ENCODE results near the gene ARHGEF40. TPM values are rescaled to one million over a fixed set of nuclear protein-coding genes. Genes with fewer than 3 reads are reported as not detected.

Gene ARHGEF40
- total RNA-seq, 1 experiment from 2014 or later = 74.2 TPM

GRCh38 chr14:21075719-21076437, 5.8 kb downstream of the ARHGEF40 start (continued):
- TF ChIP-seq ZNF512 (CRISPR knock-in tag; IDR thresholded peaks at IDR 0.05; ENCODE audit: borderline replicate concordance) (no peak), AFF4 (CRISPR knock-in tag; IDR thresholded peaks at IDR 0.05; ENCODE audit: borderline replicate concordance) (no peak), E2F1 (CRISPR knock-in tag; IDR thresholded peaks at IDR 0.05) (no peak)

- no peak for DNase-seq (ENCODE audit: low spot score)
- ChIA-PET CTCF (interaction anchor here (1.1 to 2.5 kb wide), 2 partner anchors 13 to 27 kb away, joined by 3 to 9 read pairs; no protein-coding TSS in a partner anchor), POLR2A (interaction anchor here (1.2 kb wide), 1 partner anchor 10 kb away, joined by 3 read pairs; no protein-coding TSS in a partner anchor)
- Mint-ChIP-seq H3K36me3 (peaks cover 72% of the 10 kb centered on the region), H3K27ac (no peak overlapping the region), H3K27me3 (ENCODE audit: low read depth) (no peaks in the 10 kb centered on the region), H3K4me3 (no peak overlapping the region), H3K4me1 (peaks cover 5% of the 10 kb centered on the region), H3K9me3 (no peaks in the 10 kb centered on the region)
- ATAC-seq = no peak
- no peak for TF ChIP-seq ATF1 (CRISPR knock-in tag; IDR thresholded peaks at IDR 0.05)
- no peak for TF ChIP-seq ZNF425 (CRISPR knock-in tag; conservative IDR thresholded peaks at IDR 0.05)
- TF ChIP-seq ZNF263 (CRISPR knock-in tag; IDR thresholded peaks at IDR 0.05; ENCODE audit: low read depth) = no peak
- TF ChIP-seq STAT6 (CRISPR knock-in tag; conservative IDR thresholded peaks at IDR 0.05; ENCODE audit: low read depth) = no peak
- no peak for TF ChIP-seq ZNF423 (CRISPR knock-in tag; IDR thresholded peaks at IDR 0.05)
- TF ChIP-seq EMX1 (CRISPR knock-in tag; IDR thresholded peaks at IDR 0.05) = no peak
- TF ChIP-seq CTCF (IDR thresholded peaks at IDR 0.05) = no peak
- no peak for TF ChIP-seq FOXP4 (CRISPR knock-in tag; IDR thresholded peaks at IDR 0.05)
- no peak for TF ChIP-seq CBFB (CRISPR knock-in tag; IDR thresholded peaks at IDR 0.05; ENCODE audit: low read depth)
- no peak for TF ChIP-seq HMGXB4 (CRISPR knock-in tag; IDR thresholded peaks at IDR 0.05)
- no peak for TF ChIP-seq FOXP1 (CRISPR knock-in tag; IDR thresholded peaks at IDR 0.05; ENCODE audit: borderline replicate concordance)
- no peak for TF ChIP-seq SP1 (CRISPR knock-in tag; conservative IDR thresholded peaks at IDR 0.05)
These were observed 7.6 kb downstream of the ARHGEF40 start for GRCh38 chr14:21077672-21078071.

All from WTC11 (cell line).